HG02571 (cell line): ENCODE data around the gene IDS.

ENCODE experiments used
- ATAC-seq: cut with Tn5 transposase; IDR thresholded peaks from one replicate; pipeline ENCODE4 v1.9.1; 2021; ENCODE audit warnings: mild to moderate bottlenecking, moderate library complexity; ENCODE audit not compliant: unreplicated experiment

IDS gene

DNA sequence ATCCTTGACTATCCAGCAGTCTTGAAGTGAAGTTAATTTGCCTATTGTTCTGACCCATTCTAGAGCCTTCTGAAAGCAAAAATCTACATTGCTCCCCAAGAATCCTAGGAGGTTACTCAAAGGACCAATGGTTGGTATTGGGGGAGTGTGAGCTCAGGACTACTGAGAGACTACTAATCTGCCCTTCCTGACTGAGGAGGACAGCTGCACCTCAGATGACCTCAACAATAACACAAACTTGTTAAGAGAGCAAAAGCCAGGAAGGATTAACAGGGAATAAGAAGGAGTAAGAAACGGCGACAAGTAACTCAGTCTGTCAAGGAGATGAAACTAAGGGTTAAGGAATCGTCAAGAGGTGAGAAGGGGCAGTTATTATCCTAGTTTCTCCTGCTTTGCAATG, 43.4 kb downstream of the IDS start:
- ATAC-seq: no peak

GRCh38 chrX:149458586-149458985, 46.5 kb downstream of the IDS start:
- ATAC-seq: no peak

DNA sequence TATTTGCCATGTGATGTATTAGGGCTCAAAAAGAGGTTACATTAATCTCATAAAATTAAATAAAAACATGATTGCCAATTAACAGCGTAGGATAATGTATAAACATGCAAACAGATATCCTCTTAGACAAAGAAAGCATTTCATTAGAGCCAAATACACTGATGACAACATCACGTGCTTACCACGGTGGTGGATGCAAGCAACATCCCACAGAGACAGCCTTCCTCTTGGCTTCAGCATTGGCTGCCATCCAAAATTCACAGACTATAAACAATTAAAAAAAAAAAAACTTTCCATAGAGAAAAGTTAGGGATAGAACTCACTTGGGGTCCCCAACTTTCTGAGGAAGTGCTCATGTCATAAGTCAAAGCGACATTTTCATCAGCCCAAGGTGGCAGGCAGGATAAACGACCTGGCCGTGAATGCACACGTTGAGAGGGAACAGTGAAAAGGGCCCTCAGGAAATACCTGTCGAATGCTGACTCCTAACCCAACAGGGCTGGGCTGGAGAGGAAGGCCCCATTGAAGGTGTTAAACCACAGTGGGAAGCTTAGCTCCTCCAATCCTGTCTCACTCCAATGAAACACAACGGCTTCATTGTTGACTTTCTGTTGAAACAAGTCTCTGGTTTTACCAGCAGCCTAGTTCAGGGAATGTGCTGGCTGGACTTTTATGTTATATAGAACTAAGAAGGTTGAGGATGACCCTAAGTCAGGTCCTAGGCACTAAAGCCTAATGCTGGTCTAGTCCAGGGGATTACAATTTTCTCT, 48.4 kb downstream of the IDS start:
- no peak for ATAC-seq

DNA sequence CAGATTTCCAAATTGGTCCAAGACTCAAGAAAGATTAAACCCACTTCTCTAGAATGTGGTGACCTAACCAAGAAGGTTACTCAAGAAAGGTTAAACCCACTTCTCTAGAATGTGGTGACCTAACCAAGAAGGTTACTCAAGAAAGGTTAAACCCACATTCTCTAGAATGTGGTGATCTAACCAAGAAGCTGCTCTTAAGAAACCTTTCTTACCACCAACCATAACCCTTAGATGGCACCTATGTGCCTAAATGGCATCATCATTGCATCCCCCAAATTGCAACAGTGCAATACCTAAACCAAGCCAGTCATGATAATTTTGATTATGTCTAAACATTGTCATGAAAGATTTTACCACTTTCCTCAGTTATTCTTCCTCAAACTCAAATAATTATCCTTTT, 49.2 kb downstream of the IDS start:
- no peak for ATAC-seq

GRCh38 chrX:149453906-149454822, 50.9 kb downstream of the IDS start:
- no peak for ATAC-seq

GRCh38 chrX:149453030-149453429, 52.1 kb downstream of the IDS start:
- ATAC-seq: no peak

DNA sequence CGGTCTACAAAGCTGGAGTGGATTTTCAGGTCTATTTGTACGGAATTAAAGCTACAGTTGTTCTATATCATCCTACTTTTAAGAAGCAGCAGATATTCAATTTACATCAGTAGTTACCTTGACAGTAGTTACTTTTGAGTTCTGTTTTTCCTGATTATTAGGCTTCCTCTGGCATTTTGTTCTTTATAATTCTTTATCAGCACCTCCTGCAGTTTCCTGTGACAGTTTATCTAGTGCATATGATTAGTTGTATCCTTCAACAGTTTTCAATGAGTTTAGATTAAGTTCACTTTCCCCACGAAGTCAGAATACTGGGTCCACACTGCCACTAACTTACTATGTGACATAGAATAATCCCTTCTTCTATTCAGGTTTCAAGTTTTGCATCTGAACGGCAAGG, 71.7 kb downstream of the IDS start:
- ATAC-seq: no peak

GRCh38 chrX:149433051-149433450, 72.1 kb downstream of the IDS start:
- ATAC-seq: no peak
